GM12801 (cell line): ENCODE data around the gene SATB2.

ENCODE experiments used
- TF ChIP-seq, protein P1 (sequence below): IDR thresholded peaks from one replicate; pipeline ENCODE4 v1.5.1; 2011; ENCODE audit warnings: control low read depth; ENCODE audit not compliant: insufficient read length; ENCODE audit errors: extremely low read depth

Gene SATB2

DNA sequence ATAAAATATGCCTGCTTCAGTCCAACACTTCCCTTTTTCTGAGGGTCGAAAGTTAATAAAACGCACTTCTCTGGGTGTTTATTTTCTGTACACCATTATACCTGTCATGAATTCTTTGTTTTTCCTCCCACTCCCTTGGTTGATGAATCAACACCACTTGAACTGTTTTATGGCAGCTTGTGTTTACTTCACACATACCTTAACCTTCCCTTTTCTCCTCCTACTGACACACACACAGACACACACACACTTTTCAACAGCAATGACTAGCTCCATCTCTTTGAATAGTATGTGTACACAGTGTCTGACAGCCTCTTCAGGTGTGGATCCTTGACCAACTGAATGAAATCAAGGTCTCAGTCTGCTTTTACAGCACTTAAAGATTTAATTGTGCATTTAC, 91.3 kb downstream of the SATB2 start:
- TF ChIP-seq, protein P1, sequence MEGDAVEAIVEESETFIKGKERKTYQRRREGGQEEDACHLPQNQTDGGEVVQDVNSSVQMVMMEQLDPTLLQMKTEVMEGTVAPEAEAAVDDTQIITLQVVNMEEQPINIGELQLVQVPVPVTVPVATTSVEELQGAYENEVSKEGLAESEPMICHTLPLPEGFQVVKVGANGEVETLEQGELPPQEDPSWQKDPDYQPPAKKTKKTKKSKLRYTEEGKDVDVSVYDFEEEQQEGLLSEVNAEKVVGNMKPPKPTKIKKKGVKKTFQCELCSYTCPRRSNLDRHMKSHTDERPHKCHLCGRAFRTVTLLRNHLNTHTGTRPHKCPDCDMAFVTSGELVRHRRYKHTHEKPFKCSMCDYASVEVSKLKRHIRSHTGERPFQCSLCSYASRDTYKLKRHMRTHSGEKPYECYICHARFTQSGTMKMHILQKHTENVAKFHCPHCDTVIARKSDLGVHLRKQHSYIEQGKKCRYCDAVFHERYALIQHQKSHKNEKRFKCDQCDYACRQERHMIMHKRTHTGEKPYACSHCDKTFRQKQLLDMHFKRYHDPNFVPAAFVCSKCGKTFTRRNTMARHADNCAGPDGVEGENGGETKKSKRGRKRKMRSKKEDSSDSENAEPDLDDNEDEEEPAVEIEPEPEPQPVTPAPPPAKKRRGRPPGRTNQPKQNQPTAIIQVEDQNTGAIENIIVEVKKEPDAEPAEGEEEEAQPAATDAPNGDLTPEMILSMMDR = no peak

DNA sequence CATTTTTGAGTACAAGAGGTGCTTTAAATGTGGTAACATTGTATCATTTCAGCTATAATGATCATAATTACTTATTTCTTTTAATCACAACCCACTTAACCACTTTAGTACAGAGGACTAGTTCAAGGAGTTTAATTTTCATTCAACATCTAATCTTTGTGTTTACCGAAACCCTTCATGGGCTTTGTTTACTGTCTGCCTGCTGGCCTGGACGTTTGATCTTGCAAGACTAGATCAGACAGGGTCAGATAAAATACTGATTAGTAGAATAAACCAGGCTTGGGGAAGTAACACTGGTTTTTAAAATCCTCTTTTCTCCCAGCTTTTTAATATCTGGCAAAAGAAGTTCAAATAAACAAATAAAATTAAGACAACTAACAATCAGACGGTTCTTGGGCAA, 93.6 kb downstream of the SATB2 start:
- TF ChIP-seq, protein P1 = no peak

DNA sequence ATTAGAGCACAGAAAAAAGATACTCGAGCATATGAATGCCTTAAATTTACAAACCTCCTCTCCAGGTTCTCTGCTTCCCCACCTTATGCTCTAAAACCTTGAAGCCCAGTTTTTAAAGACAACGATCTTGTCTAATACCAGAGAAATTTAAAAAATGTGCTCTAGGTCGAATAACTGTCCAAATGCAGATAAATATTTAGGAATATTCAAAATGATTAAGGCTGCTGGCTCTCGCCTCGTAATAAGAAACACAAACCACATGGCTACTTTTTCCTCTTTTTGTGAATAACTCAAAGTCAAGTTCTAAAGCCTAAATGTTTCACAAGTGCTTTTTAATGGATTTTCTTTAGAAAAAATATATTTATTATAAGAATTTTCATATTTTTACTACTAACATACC, 101.3 kb downstream of the SATB2 start:
- TF ChIP-seq, protein P1 = no peak

DNA sequence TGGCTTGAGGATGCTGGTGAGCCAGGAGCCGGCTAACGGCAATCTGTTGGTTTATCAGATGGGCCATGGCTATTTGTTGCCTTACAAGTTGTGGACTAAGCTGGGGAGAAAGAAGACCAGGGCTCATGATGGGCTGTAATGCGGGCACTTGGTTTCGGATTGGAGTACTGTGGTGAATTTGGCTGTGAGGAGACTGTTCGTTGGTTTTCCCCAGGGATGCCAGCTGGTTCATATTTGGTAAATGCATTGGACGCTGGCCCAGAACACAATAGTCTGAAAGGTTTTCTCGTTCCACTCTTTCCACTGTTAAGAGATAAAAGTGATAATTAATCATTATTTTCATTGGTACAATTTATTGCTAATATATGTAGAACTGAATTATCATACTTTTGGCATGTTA, 108.9 kb downstream of the SATB2 start:
- TF ChIP-seq, protein P1 = no peak

DNA sequence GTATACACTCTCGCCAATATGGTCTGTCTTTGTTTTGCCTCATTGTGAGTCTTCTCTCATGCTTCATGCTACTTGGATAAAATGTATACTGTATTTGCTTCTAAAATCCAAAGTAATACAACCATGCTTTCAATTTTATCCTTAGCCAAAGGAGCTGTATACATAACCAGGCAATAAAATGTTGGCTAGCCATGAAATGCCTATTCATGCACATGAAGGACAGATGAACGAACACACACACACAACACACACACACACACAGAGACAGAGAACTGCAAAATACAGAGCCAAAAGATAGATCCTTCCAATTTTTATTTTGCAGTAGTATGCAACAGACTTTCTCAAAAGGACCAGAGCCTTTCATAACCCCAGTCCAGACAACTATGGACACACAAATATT, 113.7 kb downstream of the SATB2 start:
- TF ChIP-seq, protein P1 = no peak

DNA sequence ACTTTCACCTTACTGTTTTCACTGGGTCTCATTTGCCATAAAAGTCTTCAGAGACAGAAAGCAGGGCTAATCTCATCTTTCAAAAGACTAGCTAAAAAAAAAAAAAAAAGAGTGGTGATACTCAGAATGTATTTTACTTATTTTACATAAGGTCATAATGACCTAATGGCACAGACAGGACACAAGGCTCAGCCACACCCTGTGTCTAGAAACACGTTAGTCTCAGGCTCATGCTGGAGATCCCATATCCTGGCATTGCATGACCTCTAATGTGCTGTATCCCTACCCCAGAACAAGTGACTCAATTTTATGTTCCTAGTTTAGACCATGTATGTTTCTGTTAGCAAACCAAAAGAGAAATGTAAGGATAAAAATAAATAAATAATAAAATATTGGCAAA, 115.4 kb downstream of the SATB2 start:
- TF ChIP-seq, protein P1 = no peak

DNA sequence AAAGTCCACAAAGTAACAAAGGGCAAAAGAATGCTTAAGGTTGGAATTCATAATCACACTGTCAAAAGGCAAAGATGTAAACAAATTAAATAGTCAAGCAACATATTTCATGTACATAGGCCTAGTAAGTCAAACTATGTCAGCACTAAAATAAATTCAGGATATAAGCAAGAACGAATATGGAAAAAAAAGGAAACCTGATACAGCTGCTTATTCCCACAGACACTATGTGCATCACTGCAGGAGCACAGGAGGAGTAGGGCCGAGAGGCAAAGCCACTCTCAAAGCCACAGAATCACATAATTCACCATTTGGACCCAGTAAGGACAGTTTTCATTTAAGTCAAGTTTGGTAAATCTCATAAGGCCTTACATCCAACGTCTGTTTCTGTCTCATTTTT, 116.6 kb downstream of the SATB2 start:
- TF ChIP-seq, protein P1 = no peak
